ENCODE data around the gene OR2T2.
"Not testable (repeated sequence)": the region's sequence is repeated elsewhere in the genome, so short reads cannot be mapped to it uniquely, and the experiment has no call there.

OR2T2 gene

GRCh38 chr1:248433811-248434415 is 11.5 kb upstream of the OR2T2 start:
- not testable (repeated sequence) for H3K27me3 ChIP-seq (ENCODE audit: control insufficient read depth, insufficient read depth, low read length); H3K36me3 ChIP-seq (ENCODE audit: insufficient read depth, low read length); H3K4me3 ChIP-seq (ENCODE audit: low read length); H3K9me3 ChIP-seq (replicated peaks; ENCODE audit: low read length); H3K9ac ChIP-seq (ENCODE audit: low read depth, low read length); H3K4me1 ChIP-seq (ENCODE audit: control insufficient read depth, insufficient read depth, low read length); H3K4me2 ChIP-seq (ENCODE audit: low read length)

- not testable (repeated sequence) for H3K4me2 ChIP-seq (ENCODE audit: low read length); H3K27me3 ChIP-seq (ENCODE audit: control insufficient read depth, insufficient read depth, low read length); H3K4me1 ChIP-seq (ENCODE audit: control insufficient read depth, insufficient read depth, low read length); H3K9ac ChIP-seq (ENCODE audit: low read depth, low read length); H3K36me3 ChIP-seq (ENCODE audit: insufficient read depth, low read length); H3K9me3 ChIP-seq (replicated peaks; ENCODE audit: low read length); H3K4me3 ChIP-seq (ENCODE audit: low read length)
These were observed 10.5 kb upstream of the OR2T2 start for GRCh38 chr1:248434913-248435312.

GRCh38 chr1:248436303-248436702 is 9.1 kb upstream of the OR2T2 start:
- H3K27me3 ChIP-seq (ENCODE audit: control insufficient read depth, insufficient read depth, low read length); H3K4me1 ChIP-seq (ENCODE audit: control insufficient read depth, insufficient read depth, low read length); H3K9ac ChIP-seq (ENCODE audit: low read depth, low read length); H3K9me3 ChIP-seq (replicated peaks; ENCODE audit: low read length); H3K36me3 ChIP-seq (ENCODE audit: insufficient read depth, low read length); H3K4me2 ChIP-seq (ENCODE audit: low read length); H3K4me3 ChIP-seq (ENCODE audit: low read length): not testable (repeated sequence)

- H3K4me2 ChIP-seq (ENCODE audit: low read length); H3K4me1 ChIP-seq (ENCODE audit: control insufficient read depth, insufficient read depth, low read length); H3K9ac ChIP-seq (ENCODE audit: low read depth, low read length); H3K36me3 ChIP-seq (ENCODE audit: insufficient read depth, low read length); H3K27me3 ChIP-seq (ENCODE audit: control insufficient read depth, insufficient read depth, low read length); H3K4me3 ChIP-seq (ENCODE audit: low read length); H3K9me3 ChIP-seq (replicated peaks; ENCODE audit: low read length): not testable (repeated sequence)
These were observed 6.8 kb upstream of the OR2T2 start for GRCh38 chr1:248438668-248439067.

- not testable (repeated sequence) for H3K9ac ChIP-seq (ENCODE audit: low read depth, low read length); H3K4me3 ChIP-seq (ENCODE audit: low read length); H3K9me3 ChIP-seq (replicated peaks; ENCODE audit: low read length); H3K4me2 ChIP-seq (ENCODE audit: low read length); H3K27me3 ChIP-seq (ENCODE audit: control insufficient read depth, insufficient read depth, low read length); H3K4me1 ChIP-seq (ENCODE audit: control insufficient read depth, insufficient read depth, low read length); H3K36me3 ChIP-seq (ENCODE audit: insufficient read depth, low read length)
These were observed 6.2 kb upstream of the OR2T2 start for GRCh38 chr1:248439283-248439682.

- H3K36me3 ChIP-seq (ENCODE audit: insufficient read depth, low read length); H3K9ac ChIP-seq (ENCODE audit: low read depth, low read length); H3K4me1 ChIP-seq (ENCODE audit: control insufficient read depth, insufficient read depth, low read length); H3K9me3 ChIP-seq (replicated peaks; ENCODE audit: low read length); H3K4me3 ChIP-seq (ENCODE audit: low read length); H3K4me2 ChIP-seq (ENCODE audit: low read length); H3K27me3 ChIP-seq (ENCODE audit: control insufficient read depth, insufficient read depth, low read length): not testable (repeated sequence)
These were observed 2.7 kb upstream of the OR2T2 start for GRCh38 chr1:248442500-248443277.

GRCh38 chr1:248444603-248445002 is 834 bp upstream of the OR2T2 start:
- H3K4me1 ChIP-seq (ENCODE audit: control insufficient read depth, insufficient read depth, low read length); H3K4me2 ChIP-seq (ENCODE audit: low read length); H3K4me3 ChIP-seq (ENCODE audit: low read length); H3K36me3 ChIP-seq (ENCODE audit: insufficient read depth, low read length); H3K9me3 ChIP-seq (replicated peaks; ENCODE audit: low read length); H3K27me3 ChIP-seq (ENCODE audit: control insufficient read depth, insufficient read depth, low read length); H3K9ac ChIP-seq (ENCODE audit: low read depth, low read length): not testable (repeated sequence)

GRCh38 chr1:248448409-248449074 is 3.1 kb downstream of the OR2T2 start:
- not testable (repeated sequence) for H3K9me3 ChIP-seq (replicated peaks; ENCODE audit: low read length); H3K4me2 ChIP-seq (ENCODE audit: low read length); H3K27me3 ChIP-seq (ENCODE audit: control insufficient read depth, insufficient read depth, low read length); H3K36me3 ChIP-seq (ENCODE audit: insufficient read depth, low read length); H3K4me1 ChIP-seq (ENCODE audit: control insufficient read depth, insufficient read depth, low read length); H3K9ac ChIP-seq (ENCODE audit: low read depth, low read length); H3K4me3 ChIP-seq (ENCODE audit: low read length)

- H3K4me1 ChIP-seq (ENCODE audit: control insufficient read depth, insufficient read depth, low read length); H3K36me3 ChIP-seq (ENCODE audit: insufficient read depth, low read length); H3K9ac ChIP-seq (ENCODE audit: low read depth, low read length); H3K9me3 ChIP-seq (replicated peaks; ENCODE audit: low read length); H3K4me3 ChIP-seq (ENCODE audit: low read length); H3K27me3 ChIP-seq (ENCODE audit: control insufficient read depth, insufficient read depth, low read length); H3K4me2 ChIP-seq (ENCODE audit: low read length): not testable (repeated sequence)
These were observed 4.5 kb downstream of the OR2T2 start for GRCh38 chr1:248449821-248450465.

- H3K4me3 ChIP-seq (ENCODE audit: low read length); H3K9ac ChIP-seq (ENCODE audit: low read depth, low read length): not testable (repeated sequence)
These were observed 5.2 kb downstream of the OR2T2 start for GRCh38 chr1:248450466-248451145.

GRCh38 chr1:248453619-248454018 is 8.2 kb downstream of the OR2T2 start:
- H3K27me3 ChIP-seq (ENCODE audit: control insufficient read depth, insufficient read depth, low read length); H3K4me2 ChIP-seq (ENCODE audit: low read length); H3K9ac ChIP-seq (ENCODE audit: low read depth, low read length); H3K9me3 ChIP-seq (replicated peaks; ENCODE audit: low read length); H3K4me1 ChIP-seq (ENCODE audit: control insufficient read depth, insufficient read depth, low read length); H3K36me3 ChIP-seq (ENCODE audit: insufficient read depth, low read length); H3K4me3 ChIP-seq (ENCODE audit: low read length): not testable (repeated sequence)

More at GRCh38 chr1:248450466-248451145, 5.2 kb downstream of the OR2T2 start:
- H3K36me3 ChIP-seq (ENCODE audit: insufficient read depth, low read length); H3K27me3 ChIP-seq (ENCODE audit: control insufficient read depth, insufficient read depth, low read length); H3K4me2 ChIP-seq (ENCODE audit: low read length); H3K9me3 ChIP-seq (replicated peaks; ENCODE audit: low read length); H3K4me1 ChIP-seq (ENCODE audit: control insufficient read depth, insufficient read depth, low read length): not testable (repeated sequence)
